SKM-1 (cell line): ENCODE measurements around the gene CENPVL2.
"Not testable (repeated sequence)": the region's sequence is repeated elsewhere in the genome, so short reads cannot be mapped to it uniquely, and the experiment has no call there.

ENCODE experiments used
- DNase-seq: peaks from one replicate; lab custom pipeline; 2025; ENCODE audit not compliant: unreplicated experiment; lab: John Stamatoyannopoulos, UW

Gene CENPVL2

GRCh38 chrX:51682720-51683062 is at the start of gene CENPVL2:
CENPVL2 (minus strand) TSS chrX:51682831; CDS start chrX:51682831, 0 bp downstream.
- not testable (repeated sequence) for DNase-seq

- DNase-seq: no peak
These were observed 45.6 kb upstream of the CENPVL2 start for GRCh38 chrX:51728202-51728601.

- DNase-seq: not testable (repeated sequence)
These were observed 30.5 kb upstream of the CENPVL2 start for GRCh38 chrX:51712943-51713647.

GRCh38 chrX:51710277-51711164 is 27.9 kb upstream of the CENPVL2 start, which contains the start of gene CENPVL1:
CENPVL1 (plus strand) TSS chrX:51710512; CDS start chrX:51710512, 0 bp downstream.
- not testable (repeated sequence) for DNase-seq

- no peak for DNase-seq
These were observed 14.8 kb upstream of the CENPVL2 start for GRCh38 chrX:51697397-51697796.

GRCh38 chrX:51694254-51694653 is 11.6 kb upstream of the CENPVL2 start:
- no peak for DNase-seq

- not testable (repeated sequence) for DNase-seq
These were observed 567 bp downstream of the CENPVL2 start for GRCh38 chrX:51681808-51682719.

- not testable (repeated sequence) for DNase-seq
These were observed 2.8 kb downstream of the CENPVL2 start for GRCh38 chrX:51679689-51680433.

- no peak for DNase-seq
These were observed 16.6 kb downstream of the CENPVL2 start for GRCh38 chrX:51665981-51666380.

GRCh38 chrX:51643377-51643776 is 39.3 kb downstream of the CENPVL2 start:
- no peak for DNase-seq

GRCh38 chrX:51641421-51642021 is 41.1 kb downstream of the CENPVL2 start:
- no peak for DNase-seq

GRCh38 chrX:51636511-51636910 is 46.1 kb downstream of the CENPVL2 start:
- DNase-seq: not testable (repeated sequence)
